Testis (tissue), 3 donors: ENCODE results near the gene MLH1. TPM values are rescaled to one million over a fixed set of nuclear protein-coding genes. Genes with fewer than 3 reads are reported as not detected.

Experiments
- DNase-seq: peaks from one replicate; pipeline ENCODE4 v3.0.0-alpha.2; 2019
- H3K27ac ChIP-seq, 2 donors: fragments of 200-600 bp; sonication (generic); one replicate each; pipeline ENCODE4 v1.5.1; 2019
- H3K27me3 ChIP-seq: fragments of 200-600 bp; sonication (generic); one replicate; pipeline ENCODE4 v1.5.1; 2019
- H3K36me3 ChIP-seq: fragments of 200-600 bp; sonication (generic); one replicate; pipeline ENCODE4 v1.5.1; 2017; ENCODE audit warnings: low read depth; ENCODE audit errors: missing control alignments
- H3K4me1 ChIP-seq: fragments of 200-600 bp; sonication (generic); one replicate; pipeline ENCODE4 v1.5.1; 2019
- H3K4me3 ChIP-seq, 2 donors: fragments of 200-600 bp; sonication (generic); one replicate each; pipeline ENCODE4 v1.5.1; 2017 to 2019
- H3K9me3 ChIP-seq: fragments of 200-600 bp; sonication (generic); one replicate; pipeline ENCODE4 v1.5.1; 2017
- CTCF ChIP-seq, 3 experiments: fragments of 450-650 bp in 2 of 3; fragments of 200-600 bp in 1 of 3; sonication (generic) in 1 of 3; IDR thresholded peaks; one replicate each; pipeline ENCODE4 v1.5.1; 2016 to 2019; ENCODE audit warnings: antibody characterized with exemption in 3 of 3, mild to moderate bottlenecking in 2 of 3, moderate library complexity in 1 of 3
- POLR2A ChIP-seq: fragments of 450-650 bp; IDR thresholded peaks from one replicate; pipeline ENCODE4 v1.6.1; 2017; ENCODE audit warnings: antibody characterized with exemption, mild to moderate bottlenecking, moderate library complexity
- WGBS, 2 donors: methylation state at CpG; one replicate each; pipeline ENCODE4 v1.1.5; 2018; 5-methylcytosine and 5-hydroxymethylcytosine counted together
- intact Hi-C: fragments of 100-400 bp; cut with DNase I; formaldehyde crosslinking; loops from one replicate; pipeline ENCODE4 v1.15.1; 2023; ENCODE audit warnings: low total_unique reads
- polyA plus RNA-seq: library from polyadenylated mRNA; stranded (reverse); fragments of 350-450 nt; fragmentation: Illumina TruSeq; extraction: RNeasy Lipid Tissue Mini Kit (QIAGEN cat#74804); gene quantifications from one replicate; pipeline ENCODE4 v1.2.3, GENCODE V29; 2014; ENCODE audit warnings: low read depth, low replicate concordance; ENCODE audit not compliant: insufficient read depth
- total RNA-seq, 2 donors: library from RNA; depleted of rRNA; stranded (reverse); fragments of >200 nt; gene quantifications; one replicate each; pipeline ENCODE4 v1.2.3, GENCODE V29; 2016

The MLH1 gene
- total and polyA plus RNA-seq, 3 donors from 2014 or later = 57.1 to 90.2 (median 64.4) TPM

- 93 to 94% methylated on average over 6 of the region's 6 CpGs for WGBS, 2 donors
- H3K36me3 ChIP-seq = no peaks in the 10 kb centered on the region
- TF ChIP-seq POLR2A = no peak
- no peak for TF ChIP-seq CTCF (IDR thresholded peaks at IDR 0.05)
- no peaks in the 10 kb centered on the region for H3K27me3 ChIP-seq
- no peak overlapping the region for H3K27ac ChIP-seq
- H3K9me3 ChIP-seq = no peaks in the 10 kb centered on the region
- peaks cover 13% of the 10 kb centered on the region for H3K4me1 ChIP-seq
- DNase-seq = no peak
- intact Hi-C loops = no loop called here
- H3K4me3 ChIP-seq = no peak overlapping the region
Measured at GRCh38 chr3:37086918-37087317, 93.6 kb downstream of the MLH1 start.

GRCh38 chr3:37087870-37088269 lies 94.6 kb downstream of the MLH1 start:
- Histone ChIP-seq H3K27me3 (no peaks in the 10 kb centered on the region), H3K4me1 (peaks cover 13% of the 10 kb centered on the region), H3K9me3 (no peaks in the 10 kb centered on the region), H3K4me3 (no peak overlapping the region), H3K27ac (no peak overlapping the region), H3K36me3 (no peaks in the 10 kb centered on the region)
- 92 to 93% methylated on average over 2 of the region's 2 CpGs for WGBS, 2 donors
- intact Hi-C loops = no loop called here
- no peak for TF ChIP-seq POLR2A
- no peak for TF ChIP-seq CTCF (IDR thresholded peaks at IDR 0.05)
- DNase-seq = no peak

- H3K27ac ChIP-seq = no peak overlapping the region
- TF ChIP-seq POLR2A (no peak), CTCF (IDR thresholded peaks at IDR 0.05) (no peak)
- DNase-seq = no peak
- H3K9me3 ChIP-seq = no peaks in the 10 kb centered on the region
- peaks cover 10% of the 10 kb centered on the region for H3K4me1 ChIP-seq
- no peaks in the 10 kb centered on the region for H3K36me3 ChIP-seq
- intact Hi-C loops = no loop called here
- no peak overlapping the region for H3K4me3 ChIP-seq
- WGBS, 2 donors = 91 to 92% methylated on average over 3 of the region's 3 CpGs
- H3K27me3 ChIP-seq = no peaks in the 10 kb centered on the region
Measured at GRCh38 chr3:37092484-37092883, 99.2 kb downstream of the MLH1 start.

- Histone ChIP-seq H3K9me3 (no peaks in the 10 kb centered on the region), H3K36me3 (no peaks in the 10 kb centered on the region), H3K27ac (no peak overlapping the region), H3K4me3 (no peak overlapping the region), H3K27me3 (no peaks in the 10 kb centered on the region), H3K4me1 (peaks cover 10% of the 10 kb centered on the region)
- TF ChIP-seq CTCF (IDR thresholded peaks at IDR 0.05) (no peak), POLR2A (no peak)
- intact Hi-C loops = no loop called here
- 89 to 94% methylated on average over 2 of the region's 2 CpGs for WGBS, 2 donors
- DNase-seq = no peak
Measured at GRCh38 chr3:37093481-37093880, 100.2 kb downstream of the MLH1 start.

GRCh38 chr3:37094636-37095035 lies 101.3 kb downstream of the MLH1 start:
- Histone ChIP-seq H3K27ac (no peak overlapping the region), H3K4me3 (no peak overlapping the region), H3K9me3 (no peaks in the 10 kb centered on the region), H3K4me1 (peaks cover 10% of the 10 kb centered on the region), H3K36me3 (no peaks in the 10 kb centered on the region), H3K27me3 (no peaks in the 10 kb centered on the region)
- DNase-seq = no peak
- 75 to 78% methylated on average over 3 of the region's 3 CpGs for WGBS, 2 donors
- TF ChIP-seq POLR2A (no peak), CTCF (IDR thresholded peaks at IDR 0.05) (no peak)
- intact Hi-C loops = no loop called here
